Hematopoietic multipotent progenitor cell treated with erythropoietin and hydrocortisone succinate and interleukin-3 and kit ligand, for 6 days (in vitro differentiated cells): ENCODE measurements around the gene CCDC85C.

Experiments
- DNase-seq: peaks from one replicate; pipeline ENCODE4 v3.0.0-alpha.2; 2015

The CCDC85C gene

DNA sequence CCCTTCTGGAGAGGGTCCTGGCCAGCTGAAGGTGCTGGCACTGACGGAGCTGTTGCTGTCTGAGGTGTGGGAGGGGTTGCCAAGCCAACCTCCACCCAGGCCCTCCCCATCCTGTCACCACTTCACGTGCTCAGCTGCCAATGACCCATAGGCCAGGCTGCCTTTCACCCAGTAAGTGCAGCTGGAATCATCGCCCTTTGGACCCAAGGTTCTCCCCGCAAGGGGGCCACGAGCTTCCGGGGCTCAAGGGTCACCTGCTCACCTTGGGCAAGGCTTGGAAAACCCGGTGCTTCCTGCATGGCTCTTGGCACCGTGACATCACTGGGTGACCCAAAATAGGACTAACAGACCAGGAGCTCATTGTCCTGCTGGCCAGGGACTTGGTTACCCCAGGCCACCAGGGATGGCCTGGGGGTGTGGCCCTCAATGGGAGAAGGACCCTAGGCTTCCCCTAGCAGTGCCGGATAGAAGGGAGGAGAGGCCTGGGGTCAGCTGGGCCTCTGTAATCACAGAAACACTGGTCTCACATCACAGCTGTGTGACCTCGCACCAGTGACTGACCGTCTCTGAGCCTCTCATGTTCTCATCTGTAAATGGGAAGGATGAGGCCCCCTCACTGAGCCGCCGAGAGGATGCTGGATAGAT is 51.3 kb downstream of the CCDC85C start:
- DNase-seq, result no peak

- no peak for DNase-seq
Measured at GRCh38 chr14:99552021-99552553, 51.9 kb downstream of the CCDC85C start.

DNA sequence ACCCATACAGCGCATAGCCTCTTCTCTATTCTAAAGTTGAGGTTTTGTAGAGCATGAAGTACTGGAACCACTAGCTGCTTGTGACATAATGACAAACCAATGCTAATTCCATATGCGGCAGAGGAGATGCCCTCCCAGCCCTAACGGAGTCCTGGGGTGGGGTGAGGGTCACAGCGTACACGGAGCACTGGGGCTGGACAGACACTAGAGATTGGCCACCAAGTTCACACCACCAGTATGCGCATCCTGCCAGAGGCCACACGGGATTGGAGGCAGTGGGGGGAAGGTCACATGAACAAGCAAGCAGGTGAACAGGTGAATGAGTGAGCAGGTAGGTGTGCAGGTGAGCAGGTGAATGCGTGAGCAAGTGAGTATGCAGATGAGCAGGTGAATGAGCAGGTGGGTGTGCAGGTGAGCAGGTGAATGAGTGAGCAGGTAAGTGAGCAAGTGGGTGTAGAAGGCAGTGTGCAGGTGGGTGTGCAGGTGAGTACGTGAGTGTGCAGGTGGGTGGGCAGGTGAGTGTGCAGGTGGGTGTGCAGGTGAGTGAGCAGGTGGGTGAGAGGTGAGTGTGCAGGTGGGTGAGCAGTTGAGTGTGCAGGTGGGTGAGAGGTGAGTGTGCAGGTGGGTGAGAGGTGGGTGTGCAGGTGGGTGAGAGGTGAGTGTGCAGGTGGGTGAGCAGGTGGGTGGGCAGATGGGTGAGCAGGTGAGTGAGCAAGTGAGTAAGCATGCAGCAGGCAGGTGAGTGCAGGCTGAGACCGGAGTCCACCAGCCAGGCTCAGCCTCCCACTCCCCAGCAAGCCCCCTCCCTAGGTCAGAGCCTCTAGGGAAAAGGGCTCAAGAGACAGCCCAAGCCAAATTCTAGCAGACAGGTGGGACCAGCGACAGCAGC is 52.7 kb downstream of the CCDC85C start:
- no peak for DNase-seq

- DNase-seq, result no peak
Measured at GRCh38 chr14:99550387-99550992, 53.5 kb downstream of the CCDC85C start.

DNA sequence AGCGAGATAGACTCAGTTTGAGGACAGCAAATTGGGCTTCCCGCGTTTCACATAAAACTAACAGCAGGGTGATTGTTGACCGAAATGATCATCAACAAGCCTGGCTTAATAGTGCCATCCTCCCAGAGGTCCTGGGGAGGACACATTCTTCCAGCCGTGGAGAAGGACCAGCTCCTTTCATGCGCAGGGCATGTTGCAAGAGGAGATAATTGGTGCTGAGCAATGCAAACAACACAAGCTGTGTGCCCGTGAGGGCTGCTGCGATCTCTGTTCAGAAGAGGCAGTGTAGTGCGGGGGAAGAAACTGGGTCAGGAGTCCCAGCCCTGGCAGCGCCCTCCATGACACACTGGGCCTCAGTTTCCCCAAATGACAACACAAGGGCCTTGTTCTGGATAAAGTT is 54.3 kb downstream of the CCDC85C start:
- DNase-seq, result no peak

DNA sequence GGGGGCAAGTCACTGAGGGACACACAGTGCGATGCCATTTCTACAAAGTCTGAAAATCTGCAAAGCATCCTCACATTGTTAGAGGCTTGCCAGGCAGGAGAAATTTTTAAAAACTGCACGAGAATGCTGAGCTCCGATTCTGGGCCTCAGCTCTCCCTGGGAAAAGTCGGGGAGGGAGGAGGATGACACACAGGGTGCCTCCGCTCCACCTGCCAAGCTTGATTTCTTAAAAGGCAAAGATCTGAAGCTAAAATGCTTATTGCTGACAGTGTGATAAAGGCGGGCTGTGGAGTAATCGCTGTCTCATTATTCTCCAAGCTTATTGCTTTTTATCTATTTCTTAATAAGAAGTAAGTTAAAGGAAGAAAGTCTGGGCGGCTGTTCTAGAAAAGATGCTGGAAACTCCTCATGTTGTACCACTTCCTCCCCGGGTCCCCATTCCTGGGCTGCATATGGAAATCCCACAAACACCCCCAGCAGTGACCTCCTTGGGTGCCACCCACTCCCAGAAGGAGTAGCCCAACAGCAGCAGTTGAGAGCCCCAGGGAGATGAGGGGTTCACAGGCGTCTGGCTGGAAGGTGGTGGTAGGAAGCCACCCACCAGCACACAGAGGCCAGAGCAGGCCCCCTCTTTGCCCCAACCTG is 55.0 kb downstream of the CCDC85C start:
- DNase-seq, result no peak

- no peak for DNase-seq
Measured at GRCh38 chr14:99548255-99548654, 55.8 kb downstream of the CCDC85C start.

DNA sequence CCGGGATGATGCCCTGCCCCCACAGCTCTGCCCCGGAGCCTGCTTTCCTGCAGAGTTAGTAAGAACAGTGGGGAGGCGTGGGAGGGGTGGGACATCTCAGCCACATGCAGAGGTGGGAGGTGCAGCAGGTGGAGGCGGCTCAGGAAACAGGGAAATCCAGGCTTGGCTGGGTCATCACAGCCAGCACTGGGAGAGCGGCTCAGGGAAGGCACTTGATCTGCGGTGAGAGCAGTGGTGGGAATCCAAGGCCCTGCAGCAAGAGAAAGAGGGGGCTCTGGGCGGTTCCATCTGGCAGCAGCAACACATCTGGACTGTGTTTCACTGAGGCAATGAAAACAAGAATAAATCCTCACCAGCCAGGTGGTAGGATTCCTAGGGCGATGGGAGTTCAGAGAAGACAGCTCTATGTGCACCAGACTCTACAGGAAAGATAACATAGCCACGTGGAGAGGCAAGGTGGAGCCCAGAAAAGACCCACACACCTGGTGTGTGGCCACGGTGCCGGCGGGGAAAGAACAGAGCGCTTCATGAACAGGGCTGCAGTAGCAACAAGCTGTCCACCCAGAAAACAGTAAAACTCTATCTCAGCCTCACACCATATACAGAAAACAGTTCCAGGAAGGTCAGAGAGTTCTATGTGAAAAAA is 57.6 kb downstream of the CCDC85C start:
- no peak for DNase-seq

DNA sequence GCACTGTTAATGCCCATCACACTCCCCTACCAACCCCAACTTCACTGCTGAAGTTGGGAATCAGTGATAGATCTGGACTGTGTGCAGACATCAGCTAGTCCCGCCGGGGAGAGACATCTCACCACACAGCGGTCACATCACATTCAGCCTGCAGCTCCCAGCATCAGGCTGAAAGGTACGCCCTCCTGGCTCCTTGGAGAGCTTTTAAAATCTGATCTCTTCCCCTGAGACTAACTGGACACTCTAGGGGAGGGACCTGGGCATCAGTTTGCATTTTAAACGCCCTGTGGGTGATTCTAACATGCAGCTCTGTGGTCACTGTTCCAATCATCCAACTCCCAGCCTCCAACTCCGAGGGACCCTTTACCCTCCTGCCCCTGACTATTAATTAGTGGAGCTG is 58.4 kb downstream of the CCDC85C start:
- no peak for DNase-seq

- DNase-seq, result no peak
Measured at GRCh38 chr14:99544991-99545390, 59.0 kb downstream of the CCDC85C start.

- no peak for DNase-seq
Measured at GRCh38 chr14:99543985-99544384, 60.0 kb downstream of the CCDC85C start.

- DNase-seq, result no peak
Measured at GRCh38 chr14:99543370-99543769, 60.6 kb downstream of the CCDC85C start.

GRCh38 chr14:99542566-99542965 is 61.4 kb downstream of the CCDC85C start:
- no peak for DNase-seq

DNA sequence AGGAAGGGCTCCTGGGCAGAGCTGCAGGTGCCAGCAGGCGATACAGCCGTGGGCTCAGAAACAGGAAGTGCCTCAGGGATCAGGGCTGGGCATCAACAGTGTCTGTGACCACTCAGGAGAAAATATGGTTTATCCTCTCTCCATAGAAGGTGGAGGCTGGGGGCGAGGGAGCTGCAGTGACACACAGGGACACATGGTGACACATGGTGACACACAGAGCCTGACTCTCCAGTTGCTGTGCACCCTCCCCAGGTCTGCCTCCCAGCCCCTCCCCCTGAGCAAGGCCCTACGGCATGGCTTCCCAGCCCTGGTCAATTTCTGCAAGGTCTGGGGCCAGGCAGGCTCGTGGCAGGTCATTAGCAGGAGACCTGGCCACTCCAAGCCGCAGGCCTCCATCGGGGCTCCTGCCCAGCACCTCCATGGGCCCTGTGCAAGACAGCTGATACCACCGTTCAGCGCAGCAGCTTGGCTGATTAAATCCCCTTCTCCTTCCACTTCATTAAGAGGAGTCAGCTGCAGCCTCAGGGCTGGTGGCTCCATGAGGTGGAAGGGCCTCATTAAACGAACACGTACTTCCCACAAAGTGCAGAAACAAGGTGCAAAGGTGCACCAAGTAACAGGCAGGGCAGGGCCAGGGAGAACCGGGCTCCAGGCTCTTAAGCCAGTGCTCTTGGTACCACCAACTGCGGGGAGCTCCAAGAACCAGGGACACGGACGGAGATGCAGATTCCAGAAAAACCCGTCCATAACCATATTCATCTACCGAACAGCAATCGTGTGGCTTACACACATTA is 62.1 kb downstream of the CCDC85C start:
- peak; percentile 49 for DNase-seq

GRCh38 chr14:99541211-99541610 is 62.8 kb downstream of the CCDC85C start:
- no peak for DNase-seq

- no peak for DNase-seq
Measured at GRCh38 chr14:99540196-99541032, 63.6 kb downstream of the CCDC85C start.

DNA sequence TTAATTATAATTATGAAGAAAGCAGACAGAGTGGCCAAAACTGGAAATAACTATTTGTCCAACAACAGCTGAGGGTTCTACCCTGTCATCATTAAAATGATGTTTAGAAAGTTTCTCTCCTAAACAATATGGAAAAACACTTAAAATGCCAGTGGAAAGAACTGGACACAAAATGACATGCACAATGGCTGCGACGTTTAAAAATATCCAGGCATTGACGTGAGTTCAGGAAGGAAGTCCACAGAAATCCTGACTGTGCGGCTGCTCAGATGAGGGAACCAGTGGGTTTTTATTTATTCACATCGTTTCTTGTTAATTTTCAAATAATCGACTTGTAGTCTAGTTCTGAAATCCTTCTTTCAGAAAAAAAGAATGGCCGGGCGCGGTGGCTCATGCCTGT is 64.5 kb downstream of the CCDC85C start:
- no peak for DNase-seq

DNA sequence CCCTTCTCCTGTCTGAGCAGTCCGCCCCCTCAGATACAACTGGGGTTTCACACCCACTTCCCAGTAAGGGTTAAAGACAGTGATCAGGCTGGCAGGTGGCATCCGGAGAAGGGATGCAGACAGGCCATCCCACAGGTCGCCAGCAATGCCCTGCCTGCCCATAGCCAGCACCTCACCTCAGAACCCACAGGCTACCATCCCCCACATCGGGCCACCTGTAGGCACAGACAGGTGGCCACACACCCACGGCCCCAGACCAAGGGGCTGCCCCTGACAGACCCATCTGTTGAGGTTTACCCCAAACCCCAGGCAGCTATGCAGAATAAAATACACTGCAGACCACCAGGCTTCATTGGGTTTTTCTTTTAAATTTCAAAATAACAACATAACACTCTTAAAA is 65.3 kb downstream of the CCDC85C start:
- DNase-seq, result no peak

GRCh38 chr14:99538275-99538674 is 65.7 kb downstream of the CCDC85C start:
- no peak for DNase-seq

- no peak for DNase-seq
Measured at GRCh38 chr14:99537399-99537798, 66.6 kb downstream of the CCDC85C start.
